DND-41 (cell line): ENCODE results near the gene TRMO.

Source experiments
- ATAC-seq: fragments of 200-7000 bp; cut with Tn5 transposase; 3 replicates; pipeline ENCODE4 v1.9.1; 2021; ENCODE audit warnings: low read depth; ENCODE audit not compliant: insufficient read depth
- DNase-seq: peaks from one replicate; pipeline ENCODE4 v3.0.0-alpha.2; 2020
- H2AFZ ChIP-seq: 2 replicates; pipeline ENCODE4 v1.6.0; 2012; ENCODE audit warnings: low read depth, low read length
- H3K27ac ChIP-seq: 2 replicates; pipeline ENCODE4 v1.5.1; 2012; ENCODE audit warnings: low read length, inconsistent platforms
- H3K27me3 ChIP-seq: fragments of 200-600 bp; sonication (generic); 2 replicates; pipeline ENCODE4 v1.6.0; 2012; ENCODE audit warnings: low read length, mild to moderate bottlenecking, inconsistent platforms; ENCODE audit not compliant: insufficient read depth, poor library complexity
- H3K36me3 ChIP-seq: 2 replicates; pipeline ENCODE4 v1.5.1; 2012; ENCODE audit warnings: low read length, inconsistent platforms; ENCODE audit not compliant: insufficient read depth
- H3K4me1 ChIP-seq: 2 replicates; pipeline ENCODE4 v1.5.1; 2012; ENCODE audit warnings: mild to moderate bottlenecking, low read length; ENCODE audit not compliant: insufficient read depth
- H3K4me2 ChIP-seq: 2 replicates; pipeline ENCODE4 v1.6.0; 2012; ENCODE audit warnings: mild to moderate bottlenecking, moderate library complexity, low read length, inconsistent platforms; ENCODE audit not compliant: insufficient read depth
- H3K4me3 ChIP-seq, 2 experiments: fragments of 200-600 bp in 1 of 2; shearing (Covaris generic) in 1 of 2; 2 replicates each; pipeline ENCODE4 v1.5.1; 2012 to 2016; ENCODE audit warnings: inconsistent platforms in 2 of 2, low read length in 2 of 2, mild to moderate bottlenecking in 2 of 2, low read depth in 1 of 2, moderate library complexity in 1 of 2
- H3K79me2 ChIP-seq: 2 replicates; pipeline ENCODE4 v1.6.0; 2012; ENCODE audit warnings: low read length, inconsistent platforms; ENCODE audit not compliant: insufficient read depth
- H3K9ac ChIP-seq: 2 replicates; pipeline ENCODE4 v1.6.0; 2012; ENCODE audit warnings: low read depth, mild to moderate bottlenecking, inconsistent platforms, low read length, moderate library complexity
- H3K9me3 ChIP-seq: 2 replicates; pipeline ENCODE4 v1.5.1; 2012; ENCODE audit warnings: low read length, moderate library complexity, mild to moderate bottlenecking, inconsistent platforms; ENCODE audit not compliant: insufficient read depth, severe bottlenecking
- H4K20me1 ChIP-seq: 2 replicates; pipeline ENCODE4 v1.6.0; 2012; ENCODE audit warnings: low read length; ENCODE audit not compliant: insufficient read depth
- CTCF ChIP-seq: IDR thresholded peaks from 2 replicates; pipeline ENCODE4 v1.5.1; 2012; ENCODE audit warnings: borderline replicate concordance, low read length, moderate library complexity, mild to moderate bottlenecking; ENCODE audit not compliant: poor library complexity, severe bottlenecking; ENCODE audit errors: extremely low read depth
- EZH2 ChIP-seq: IDR thresholded peaks from 3 replicates; pipeline ENCODE4 v1.6.1; 2012; ENCODE audit warnings: borderline replicate concordance, low read depth, mild to moderate bottlenecking, moderate library complexity, low read length, inconsistent platforms; ENCODE audit not compliant: severe bottlenecking

The TRMO gene

GRCh38 chr9:97923529-97924108, 1.3 kb upstream of the TRMO start:
- Histone ChIP-seq H3K27me3 (no peaks in the 10 kb centered on the region), H3K4me2 (peak overlapping the region; percentile 74), H3K79me2 (peaks cover 28% of the 10 kb centered on the region), H3K9ac (peak overlapping the region; percentile 73), H3K4me1 (peaks cover 48% of the 10 kb centered on the region), H3K4me3 (peak overlapping the region in 1 of 2 experiments; percentile 79; a peak in 2 of 4 replicates), H3K36me3 (no peaks in the 10 kb centered on the region), H3K27ac (peak overlapping the region; percentile 97), H4K20me1 (no peaks in the 10 kb centered on the region), H3K9me3 (no peaks in the 10 kb centered on the region), H2AFZ (peak overlapping the region; percentile 28)
- ATAC-seq = peak; percentile 62
- TF ChIP-seq EZH2 = no peak
- peak; percentile 68 for TF ChIP-seq CTCF
- peak; percentile 81 for DNase-seq

- no peak overlapping the region for H3K4me3 ChIP-seq
- peaks cover 38% of the 10 kb centered on the region for H3K79me2 ChIP-seq
- TF ChIP-seq CTCF = no peak
- TF ChIP-seq EZH2 = no peak
- no peak overlapping the region for H3K27ac ChIP-seq
- H3K9ac ChIP-seq = peak overlapping the region; percentile 25; the same call in 1 of the 2 replicates
- no peaks in the 10 kb centered on the region for H4K20me1 ChIP-seq
- H3K4me1 ChIP-seq = peaks cover 49% of the 10 kb centered on the region
- H3K4me2 ChIP-seq = no peak overlapping the region
- no peak overlapping the region for H2AFZ ChIP-seq
- peaks cover 5% of the 10 kb centered on the region; the same call in 1 of the 2 replicates for H3K36me3 ChIP-seq
- no peaks in the 10 kb centered on the region for H3K27me3 ChIP-seq
- DNase-seq = no peak
- ATAC-seq = no peak
- H3K9me3 ChIP-seq = no peaks in the 10 kb centered on the region
Measured at GRCh38 chr9:97919217-97919813, 3.0 kb downstream of the TRMO start.

GRCh38 chr9:97918611-97919010, 3.7 kb downstream of the TRMO start:
- peak overlapping the region; percentile 25; the same call in 1 of the 2 replicates for H3K9ac ChIP-seq
- no peak overlapping the region for H3K4me2 ChIP-seq
- no peaks in the 10 kb centered on the region for H4K20me1 ChIP-seq
- H2AFZ ChIP-seq = no peak overlapping the region
- TF ChIP-seq EZH2 = no peak
- no peak for TF ChIP-seq CTCF
- peaks cover 38% of the 10 kb centered on the region for H3K79me2 ChIP-seq
- no peak overlapping the region for H3K4me3 ChIP-seq
- ATAC-seq = no peak
- H3K27ac ChIP-seq = no peak overlapping the region
- H3K27me3 ChIP-seq = no peaks in the 10 kb centered on the region
- peaks cover 6% of the 10 kb centered on the region; the same call in 1 of the 2 replicates for H3K36me3 ChIP-seq
- H3K9me3 ChIP-seq = no peaks in the 10 kb centered on the region
- DNase-seq = no peak
- peaks cover 43% of the 10 kb centered on the region for H3K4me1 ChIP-seq
